Activated T-cell treated with anti-CD3 and anti-CD28 coated beads for 1 hour (primary cell): ENCODE results near the gene ZNF557.
"Not testable (repeated sequence)": the region's sequence is repeated elsewhere in the genome, so short reads cannot be mapped to it uniquely, and the experiment has no call there.

Source experiments
- DNase-seq: peaks from one replicate; pipeline ENCODE4 v3.0.0-alpha.2; 2020; ENCODE audit warnings: low read depth

ZNF557 gene

DNA sequence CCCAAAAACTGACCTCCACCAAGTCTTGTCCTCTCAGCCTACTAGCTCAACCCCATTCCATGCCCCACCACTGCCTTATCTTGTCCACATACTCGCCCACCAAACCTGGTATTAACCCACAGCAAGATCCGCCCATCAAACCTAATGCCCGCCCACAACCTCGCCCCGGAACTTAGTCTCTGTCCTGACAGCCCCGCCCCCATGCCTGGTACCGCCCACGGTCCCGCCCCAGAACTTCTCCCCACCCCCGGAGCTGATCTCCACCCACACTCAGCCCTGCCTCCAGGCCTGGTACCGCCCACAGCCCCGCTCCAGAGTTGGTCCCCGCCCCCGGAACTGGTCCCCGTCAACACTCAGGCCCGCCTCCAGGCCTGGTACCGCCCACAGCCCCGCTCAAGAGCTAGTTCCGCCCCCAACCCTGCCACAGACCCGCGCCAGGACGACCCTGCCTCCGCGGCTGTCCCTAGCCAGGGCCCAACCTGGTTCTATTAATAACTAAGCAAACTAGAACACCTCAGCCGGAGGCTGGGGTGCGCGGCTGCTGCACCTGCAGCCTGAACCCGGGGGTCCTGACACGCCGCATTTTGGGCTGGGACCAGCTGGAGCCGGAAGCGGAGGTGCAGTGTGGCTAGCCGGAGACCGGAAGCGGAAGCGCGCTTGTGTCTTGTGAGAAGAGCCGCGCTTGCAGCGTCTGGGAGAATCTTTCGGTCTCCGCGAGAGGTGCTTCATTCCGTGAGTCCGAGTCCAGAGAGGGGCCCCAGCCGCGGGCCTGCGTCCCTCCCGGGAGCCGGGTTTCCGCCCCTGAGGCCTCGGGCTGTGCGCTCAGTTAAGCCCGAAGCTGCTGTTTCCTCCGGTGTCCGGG, at the start of gene ZNF557:
TSS of gene ZNF557 (plus strand) at position 662 of the 862 bp plus-strand sequence. CDS start 5,372 bp downstream, outside the sequence.
- peak; percentile 98 for DNase-seq

DNA sequence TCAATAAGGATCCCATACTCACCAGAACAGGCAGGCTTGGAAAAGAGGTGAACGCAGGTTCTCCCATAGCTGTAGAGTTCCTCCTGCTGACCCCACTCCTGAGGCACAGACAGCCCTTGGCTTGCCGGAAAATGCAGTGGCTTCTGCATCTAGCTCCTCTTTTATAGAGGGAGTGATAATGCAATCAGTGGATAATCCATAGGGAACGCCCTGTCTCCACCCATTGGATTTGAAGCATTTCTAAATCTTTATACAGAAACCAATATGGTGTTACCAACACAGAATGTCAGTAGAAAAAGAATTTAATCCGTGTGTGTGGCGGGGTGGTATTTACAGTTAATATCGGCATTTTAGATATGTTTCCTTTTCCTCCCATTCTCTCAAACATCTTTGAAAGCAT, 48.2 kb upstream of the ZNF557 start, which contains the start of gene MBD3L2B:
TSS of gene MBD3L2B (minus strand) at position 101 of the 400 bp plus-strand sequence. CDS start at position 67, 34 bp downstream.
- not testable (repeated sequence) for DNase-seq

DNA sequence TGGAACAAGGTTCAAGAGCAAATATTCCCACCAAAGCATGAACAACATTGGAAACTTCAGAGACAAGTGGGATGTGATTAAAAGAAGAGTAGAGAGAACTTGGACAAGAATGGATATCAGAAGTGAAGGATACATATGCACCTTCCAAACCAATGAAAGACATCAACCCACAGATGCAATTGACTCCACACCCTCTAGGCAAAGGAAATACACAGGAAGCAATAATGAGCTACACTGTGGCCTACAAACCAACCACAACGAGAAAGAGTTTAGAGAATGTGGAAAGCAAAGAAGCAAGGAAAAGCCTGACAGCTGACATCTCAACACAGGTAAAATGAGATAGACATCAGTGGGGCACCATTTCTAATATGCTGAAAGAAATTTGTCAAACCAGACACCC, 40.7 kb upstream of the ZNF557 start:
- DNase-seq, result not testable (repeated sequence)

DNA sequence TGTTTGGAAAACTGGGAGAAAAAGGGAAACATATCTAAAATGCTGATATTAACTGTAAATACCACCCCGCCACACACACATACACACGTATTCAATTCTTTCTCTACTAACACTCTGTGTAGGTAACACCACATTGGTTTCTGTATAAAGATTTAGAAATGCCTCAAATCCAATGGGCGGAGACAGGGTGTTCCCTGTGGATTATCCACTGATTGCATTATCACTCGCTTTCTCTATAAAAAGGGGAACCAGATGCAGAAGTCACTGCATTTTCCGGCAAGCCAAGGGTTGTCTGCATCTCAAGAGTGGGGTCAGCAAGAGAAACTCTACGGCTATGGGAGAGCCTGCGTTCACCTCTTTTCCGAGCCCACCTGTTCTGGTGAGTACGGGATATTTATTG, 39.2 kb upstream of the ZNF557 start, which contains the start of gene MBD3L5:
TSS of gene MBD3L5 (plus strand) at position 301 of the 400 bp plus-strand sequence. CDS start at position 335, 34 bp downstream.
- DNase-seq, result not testable (repeated sequence)

DNA sequence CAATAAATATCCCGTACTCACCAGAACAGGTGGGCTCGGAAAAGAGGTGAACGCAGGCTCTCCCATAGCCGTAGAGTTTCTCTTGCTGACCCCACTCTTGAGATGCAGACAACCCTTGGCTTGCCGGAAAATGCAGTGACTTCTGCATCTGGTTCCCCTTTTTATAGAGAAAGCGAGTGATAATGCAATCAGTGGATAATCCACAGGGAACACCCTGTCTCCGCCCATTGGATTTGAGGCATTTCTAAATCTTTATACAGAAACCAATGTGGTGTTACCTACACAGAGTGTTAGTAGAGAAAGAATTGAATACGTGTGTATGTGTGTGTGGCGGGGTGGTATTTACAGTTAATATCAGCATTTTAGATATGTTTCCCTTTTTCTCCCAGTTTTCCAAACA, 29.4 kb upstream of the ZNF557 start, which contains the start of gene MBD3L4:
TSS of gene MBD3L4 (minus strand) at position 101 of the 400 bp plus-strand sequence. CDS start at position 66, 35 bp downstream.
- not testable (repeated sequence) for DNase-seq

DNA sequence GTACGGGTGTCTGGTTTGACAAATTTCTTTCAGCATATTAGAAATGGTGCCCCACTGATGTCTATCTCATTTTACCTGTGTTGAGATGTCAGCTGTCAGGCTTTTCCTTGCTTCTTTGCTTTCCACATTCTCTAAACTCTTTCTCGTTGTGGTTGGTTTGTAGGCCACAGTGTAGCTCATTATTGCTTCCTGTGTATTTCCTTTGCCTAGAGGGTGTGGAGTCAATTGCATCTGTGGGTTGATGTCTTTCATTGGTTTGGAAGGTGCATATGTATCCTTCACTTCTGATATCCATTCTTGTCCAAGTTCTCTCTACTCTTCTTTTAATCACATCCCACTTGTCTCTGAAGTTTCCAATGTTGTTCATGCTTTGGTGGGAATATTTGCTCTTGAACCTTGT, 27.9 kb upstream of the ZNF557 start:
- not testable (repeated sequence) for DNase-seq

DNA sequence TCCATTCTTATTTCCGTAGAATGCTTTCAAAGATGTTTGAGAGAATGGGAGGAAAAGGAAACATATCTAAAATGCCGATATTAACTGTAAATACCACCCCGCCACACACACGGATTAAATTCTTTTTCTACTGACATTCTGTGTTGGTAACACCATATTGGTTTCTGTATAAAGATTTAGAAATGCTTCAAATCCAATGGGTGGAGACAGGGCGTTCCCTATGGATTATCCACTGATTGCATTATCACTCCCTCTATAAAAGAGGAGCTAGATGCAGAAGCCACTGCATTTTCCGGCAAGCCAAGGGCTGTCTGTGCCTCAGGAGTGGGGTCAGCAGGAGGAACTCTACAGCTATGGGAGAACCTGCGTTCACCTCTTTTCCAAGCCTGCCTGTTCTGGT, 20.5 kb upstream of the ZNF557 start, which contains the start of gene MBD3L2:
TSS of gene MBD3L2 (plus strand) at position 301 of the 400 bp plus-strand sequence. CDS start at position 354, 53 bp downstream.
- not testable (repeated sequence) for DNase-seq

DNA sequence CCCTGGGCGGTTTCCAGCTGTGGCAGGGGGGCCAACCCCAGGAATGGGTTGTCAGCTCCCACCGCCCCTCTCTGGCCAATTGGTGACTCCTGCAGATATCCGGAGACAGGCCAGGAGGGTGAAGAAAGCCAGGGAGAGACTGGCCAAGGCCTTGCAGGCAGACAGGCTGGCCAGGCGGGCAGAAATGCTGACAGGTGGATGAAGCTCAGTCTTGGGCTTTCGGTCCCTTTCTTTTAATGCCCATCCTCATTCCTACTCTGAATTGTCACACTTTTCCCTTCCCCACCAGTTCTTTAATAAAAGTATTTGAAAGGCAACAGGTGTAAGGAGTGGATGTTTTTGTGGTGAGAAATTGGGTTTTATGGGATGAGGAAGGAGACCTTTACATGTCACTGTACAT, 18.1 kb upstream of the ZNF557 start:
- not testable (repeated sequence) for DNase-seq

DNA sequence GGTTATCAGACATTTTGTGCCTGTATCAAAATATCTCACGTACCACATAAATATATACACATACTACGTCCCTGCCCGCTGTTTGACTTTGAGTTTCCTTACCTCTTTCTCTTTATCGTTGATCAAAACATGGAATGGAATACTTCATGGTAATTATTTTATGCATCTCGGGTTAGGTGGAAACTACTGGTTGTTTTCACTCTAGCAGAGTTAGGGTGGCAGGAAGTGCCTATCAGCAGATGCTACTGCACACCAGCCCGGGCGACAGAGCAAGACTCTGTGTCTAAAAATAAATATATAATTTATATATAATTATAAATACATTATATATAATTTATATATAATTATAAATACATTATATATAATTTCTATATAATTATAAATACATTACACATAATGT, 16.6 kb upstream of the ZNF557 start:
- not testable (repeated sequence) for DNase-seq

DNA sequence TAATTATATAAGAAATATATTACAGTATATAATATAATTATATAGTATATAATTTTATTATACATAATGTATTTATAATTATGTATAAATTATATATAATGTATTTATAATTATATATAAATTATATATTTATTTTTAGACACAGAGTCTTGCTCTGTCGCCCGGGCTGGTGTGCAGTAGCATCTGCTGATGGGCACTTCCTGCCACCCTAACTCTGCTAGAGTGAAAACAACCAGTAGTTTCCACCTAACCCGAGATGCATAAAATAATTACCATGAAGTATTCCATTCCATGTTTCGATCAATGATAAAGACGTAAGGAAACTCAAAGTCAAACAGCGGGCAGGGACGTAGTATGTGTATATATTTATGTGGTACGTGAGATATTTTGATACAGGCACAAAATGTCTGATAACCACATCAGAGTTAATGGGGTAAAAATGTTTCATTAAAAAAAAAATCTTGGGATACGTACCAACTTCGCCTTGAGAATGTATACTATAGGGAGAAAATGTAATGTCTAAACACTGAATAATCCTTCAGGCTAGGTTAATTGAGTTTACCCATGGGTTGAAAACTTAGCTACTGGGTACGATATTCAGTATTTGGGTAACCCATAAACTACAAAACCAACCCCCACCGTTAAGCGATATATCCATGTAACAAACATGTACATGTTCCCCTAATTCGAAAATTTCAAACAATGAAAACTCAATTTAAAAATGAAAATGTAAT, 14.7 kb upstream of the ZNF557 start:
- DNase-seq, result not testable (repeated sequence)

DNA sequence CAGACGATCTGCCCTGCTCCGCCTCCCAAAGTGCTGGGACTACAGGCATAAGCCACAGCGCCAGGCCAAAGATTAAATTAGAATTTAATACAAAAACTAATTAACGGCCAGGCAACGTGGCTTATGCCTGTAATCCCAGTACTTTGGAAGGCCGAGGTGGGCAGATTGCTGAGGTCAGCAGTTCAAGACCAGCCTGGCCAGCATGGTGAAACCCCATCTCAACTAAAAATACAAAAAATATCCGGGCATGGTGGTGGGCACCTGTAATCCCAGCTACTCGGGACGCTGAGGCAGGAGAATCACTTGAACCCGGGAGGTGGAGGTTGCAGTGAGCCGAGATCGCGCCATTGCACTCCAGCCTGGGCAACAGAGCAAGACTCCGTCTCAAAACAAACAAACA, 13.8 kb upstream of the ZNF557 start:
- DNase-seq, result not testable (repeated sequence)

DNA sequence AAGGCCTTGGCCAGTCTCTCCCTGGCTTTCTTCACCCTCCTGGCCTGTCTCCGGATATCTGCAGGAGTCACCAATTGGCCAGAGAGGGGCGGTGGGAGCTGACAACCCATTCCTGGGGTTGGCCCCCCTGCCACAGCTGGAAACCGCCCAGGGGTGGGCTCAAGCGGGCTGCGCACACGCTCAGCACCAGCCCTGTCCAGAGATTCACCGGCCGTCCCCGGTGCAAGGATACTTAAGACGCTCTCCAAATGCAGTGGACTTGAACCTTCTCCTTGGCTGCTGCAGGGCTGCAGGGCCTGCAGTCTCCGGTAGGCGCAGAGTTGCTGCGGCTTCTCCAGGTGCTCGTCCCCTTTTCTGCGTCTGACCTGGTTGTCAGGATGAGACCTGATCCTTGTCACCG, 13.1 kb upstream of the ZNF557 start:
- DNase-seq, result not testable (repeated sequence)

DNA sequence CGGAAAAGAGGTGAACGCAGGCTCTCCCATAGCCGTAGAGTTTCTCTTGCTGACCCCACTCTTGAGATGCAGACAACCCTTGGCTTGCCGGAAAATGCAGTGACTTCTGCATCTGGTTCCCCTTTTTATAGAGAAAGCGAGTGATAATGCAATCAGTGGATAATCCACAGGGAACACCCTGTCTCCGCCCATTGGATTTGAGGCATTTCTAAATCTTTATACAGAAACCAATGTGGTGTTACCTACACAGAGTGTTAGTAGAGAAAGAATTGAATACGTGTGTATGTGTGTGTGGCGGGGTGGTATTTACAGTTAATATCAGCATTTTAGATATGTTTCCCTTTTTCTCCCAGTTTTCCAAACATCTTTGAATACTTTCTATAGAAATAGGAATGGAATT, 10.9 kb upstream of the ZNF557 start, which contains the start of gene MBD3L3:
TSS of gene MBD3L3 (minus strand) at position 101 of the 400 bp plus-strand sequence. CDS start at position 30, 71 bp downstream.
- DNase-seq, result not testable (repeated sequence)

DNA sequence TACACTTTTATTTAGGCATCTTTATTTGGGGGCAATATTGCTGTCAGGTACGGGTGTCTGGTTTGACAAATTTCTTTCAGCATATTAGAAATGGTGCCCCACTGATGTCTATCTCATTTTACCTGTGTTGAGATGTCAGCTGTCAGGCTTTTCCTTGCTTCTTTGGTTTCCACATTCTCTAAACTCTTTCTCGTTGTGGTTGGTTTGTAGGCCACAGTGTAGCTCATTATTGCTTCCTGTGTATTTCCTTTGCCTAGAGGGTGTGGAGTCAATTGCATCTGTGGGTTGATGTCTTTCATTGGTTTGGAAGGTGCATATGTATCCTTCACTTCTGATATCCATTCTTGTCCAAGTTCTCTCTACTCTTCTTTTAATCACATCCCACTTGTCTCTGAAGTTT, 9.5 kb upstream of the ZNF557 start:
- DNase-seq, result not testable (repeated sequence)

DNA sequence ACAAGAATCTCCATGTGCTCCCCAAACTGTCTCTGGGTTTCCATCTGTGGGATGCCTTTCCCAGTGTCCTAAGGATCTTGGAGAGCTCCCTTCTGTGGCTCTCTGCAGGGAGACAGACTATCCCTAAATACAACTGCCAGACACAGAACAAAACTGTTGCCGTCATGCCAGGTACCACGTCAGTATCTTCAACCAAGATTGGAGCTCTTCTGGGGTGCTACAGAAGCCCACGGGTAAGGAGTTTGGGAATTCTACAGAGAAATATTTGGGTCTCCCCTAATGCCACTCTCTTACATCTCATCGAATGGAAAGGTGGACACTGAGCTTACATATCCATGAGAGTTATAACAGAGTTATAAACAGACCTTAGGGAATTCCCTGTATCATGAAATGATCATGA, 6.2 kb upstream of the ZNF557 start:
- no peak for DNase-seq

DNA sequence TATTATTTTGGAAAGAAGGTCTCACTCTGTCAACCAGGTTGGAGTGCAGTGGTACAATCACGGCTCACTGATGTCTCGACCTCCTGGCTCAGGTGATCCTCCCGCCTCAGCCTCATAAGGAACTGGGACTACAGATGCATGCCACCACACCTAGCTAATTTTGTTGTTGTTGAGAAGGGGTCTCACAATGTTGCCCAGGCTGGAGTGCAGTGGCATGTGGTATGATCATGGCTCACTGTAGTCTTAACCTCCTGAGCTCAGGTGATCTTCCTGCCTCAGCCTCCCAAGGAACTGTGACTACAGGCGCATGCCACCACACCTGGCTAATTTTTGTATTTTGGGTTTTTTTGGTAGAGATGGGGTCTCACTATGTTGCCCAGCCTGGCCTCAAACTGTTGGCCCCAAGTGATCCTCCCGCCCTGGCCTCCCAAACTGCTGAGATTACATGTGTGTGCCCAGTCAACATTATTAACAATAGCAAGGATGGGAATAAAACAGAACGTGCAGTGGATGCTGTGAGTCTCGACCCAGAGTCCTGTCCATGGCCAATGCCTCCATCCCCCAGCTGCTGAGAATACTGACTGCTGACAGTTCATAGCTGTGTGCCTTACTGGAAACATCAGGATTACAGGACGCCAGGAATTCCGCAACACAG, 5.6 kb upstream of the ZNF557 start:
- no peak for DNase-seq

DNA sequence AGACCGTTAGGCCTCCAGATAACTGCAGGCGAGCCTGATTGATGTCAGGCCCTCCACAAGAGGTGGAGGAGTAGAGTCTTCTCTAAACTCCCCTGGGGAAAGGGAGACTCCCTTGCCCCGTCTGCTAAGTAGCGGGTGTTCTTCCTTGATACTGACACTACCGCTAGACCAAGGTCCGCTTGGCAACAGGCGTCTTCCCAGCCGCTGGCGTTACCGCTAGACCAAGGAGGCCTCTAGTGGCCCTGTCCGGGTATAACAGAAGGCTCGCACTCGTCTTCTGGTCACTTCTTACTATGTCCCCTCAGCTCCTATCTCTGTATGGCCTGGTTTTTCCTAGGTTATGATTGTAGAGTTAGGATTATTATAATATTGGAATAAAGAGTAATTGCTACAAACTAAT, 2.4 kb upstream of the ZNF557 start:
- not testable (repeated sequence) for DNase-seq

DNA sequence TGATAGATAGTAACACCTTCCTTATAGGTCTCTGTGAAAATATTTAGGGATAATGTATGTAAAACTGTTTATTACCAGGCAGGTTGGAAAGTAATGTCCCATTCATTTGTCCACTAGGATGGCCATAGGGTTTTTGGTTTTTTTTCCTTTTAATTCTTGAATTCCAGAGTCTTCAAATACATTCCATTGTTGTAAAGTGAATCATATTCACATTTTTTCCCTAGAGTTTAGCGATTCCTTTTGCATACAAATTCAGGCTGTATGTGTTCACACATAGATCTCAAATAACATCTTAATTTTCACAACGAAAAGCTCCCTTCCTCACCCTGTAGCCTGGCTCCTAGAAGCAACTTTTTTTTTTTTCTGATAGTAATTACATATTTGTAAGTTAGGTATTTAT, 1.8 kb upstream of the ZNF557 start:
- no peak for DNase-seq

DNA sequence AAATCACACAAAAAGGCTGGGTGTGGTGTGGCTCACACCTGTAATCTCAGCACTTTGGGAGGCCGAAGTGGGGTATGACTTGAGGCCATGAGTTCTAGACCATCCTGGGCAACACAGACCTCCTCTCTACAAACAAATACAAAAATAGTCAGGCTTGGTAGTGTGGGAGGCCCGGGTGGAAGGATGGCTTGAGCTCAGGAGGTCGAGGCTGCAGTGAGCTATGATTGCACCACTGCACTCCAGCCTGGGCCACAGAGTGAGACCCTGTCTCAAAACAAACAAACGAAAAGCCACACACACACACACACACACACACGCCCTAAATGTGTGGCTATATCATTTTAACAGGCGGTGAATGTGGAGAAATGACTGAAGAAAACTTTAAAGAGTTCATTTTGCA, 904 bp upstream of the ZNF557 start:
- DNase-seq, result no peak

DNA sequence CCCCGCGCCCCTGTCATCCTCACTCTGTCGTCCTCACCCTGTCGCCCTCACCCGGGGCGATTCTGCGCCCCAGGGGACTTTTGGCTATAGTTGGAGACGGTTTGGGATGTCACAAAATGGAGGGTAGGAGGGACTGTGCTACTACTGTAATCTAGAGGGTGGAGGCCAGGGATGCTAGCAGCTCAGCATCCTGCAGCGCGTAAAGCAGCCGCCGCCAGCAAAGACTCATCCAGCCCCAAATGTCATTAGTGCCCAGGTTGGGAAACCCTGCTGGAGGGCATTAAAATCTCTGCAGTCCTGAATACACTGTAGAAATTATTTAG, 362 bp downstream of the ZNF557 start:
- no peak for DNase-seq

DNA sequence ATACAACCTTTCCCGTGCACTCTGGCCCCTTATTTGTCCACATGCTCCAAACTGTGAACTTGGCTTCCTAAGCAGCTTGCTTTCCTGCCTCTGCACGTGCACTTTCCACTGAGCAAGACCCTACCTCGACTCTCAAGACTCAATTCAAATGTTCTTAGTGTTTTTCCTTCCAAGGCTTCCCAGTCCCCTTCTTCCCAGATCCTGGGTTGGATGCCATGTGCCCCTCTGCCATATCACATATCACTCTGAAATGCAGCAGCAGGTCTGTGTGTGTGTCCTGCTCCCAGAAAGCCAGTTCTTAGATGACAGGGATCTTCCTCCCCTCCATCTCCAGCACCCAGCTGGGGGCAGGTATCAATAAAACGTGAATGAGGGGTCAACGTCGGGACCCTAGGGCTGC, 3.0 kb downstream of the ZNF557 start:
- no peak for DNase-seq

DNA sequence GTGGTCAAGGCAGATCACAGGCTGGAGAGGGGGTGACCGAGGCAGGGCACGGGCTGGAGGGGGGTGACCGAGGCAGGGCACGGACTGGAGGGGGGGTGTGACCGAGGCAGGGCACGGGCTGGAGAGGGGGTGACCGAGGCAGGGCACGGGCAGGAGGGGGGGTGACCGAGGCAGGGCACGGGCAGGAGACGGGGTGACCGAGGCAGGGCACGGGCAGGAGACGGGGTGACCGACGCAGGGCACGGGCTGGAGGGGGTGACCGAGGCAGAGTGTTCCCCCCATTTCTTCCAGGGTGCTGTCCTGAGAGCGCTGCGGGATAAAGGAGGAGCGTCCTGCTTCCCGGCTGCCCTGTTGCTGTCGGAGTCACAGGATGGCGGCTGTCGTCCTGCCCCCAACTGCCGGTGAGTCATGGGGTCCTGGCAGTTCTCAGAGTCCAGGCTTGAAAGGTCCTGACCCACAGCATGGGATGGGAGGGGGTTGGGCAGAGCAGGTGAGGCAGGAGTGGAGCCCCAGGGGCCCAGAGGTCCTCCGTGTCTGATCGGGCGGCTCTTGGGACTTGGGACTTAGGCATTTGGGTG, 5.3 kb downstream of the ZNF557 start:
- no peak for DNase-seq
